H7 (cell line): ENCODE results near the gene CCDC146. TPM values are rescaled to one million over a fixed set of nuclear protein-coding genes. Genes with fewer than 3 reads are reported as not detected.
"Not testable (repeated sequence)": the region's sequence is repeated elsewhere in the genome, so short reads cannot be mapped to it uniquely, and the experiment has no call there.

Source experiments
- DNase-seq: peaks from one replicate; pipeline ENCODE4 v3.0.0; 2012
- H3K27me3 ChIP-seq: 2 replicates; pipeline ENCODE4 v1.6.0; 2011; ENCODE audit warnings: mild to moderate bottlenecking, low read length; ENCODE audit not compliant: control insufficient read depth, insufficient read depth
- H3K36me3 ChIP-seq: replicated peaks from 2 replicates; pipeline ENCODE4 v1.5.1; 2011; ENCODE audit warnings: low read length; ENCODE audit not compliant: control insufficient read depth, insufficient read depth
- H3K4me3 ChIP-seq: 2 replicates; pipeline ENCODE4 v1.5.1; 2011; ENCODE audit warnings: low read depth, mild to moderate bottlenecking, control low read depth, low read length, moderate library complexity; ENCODE audit not compliant: insufficient read depth
- total RNA-seq: library from RNA; depleted of rRNA; stranded (reverse); fragments of >200 nt; shearing (Covaris generic); gene quantifications from 2 replicates; pipeline ENCODE4 v1.2.3, GENCODE V29; 2014

The CCDC146 gene
- total RNA-seq, 1 experiment from 2014 or later: 2.3 TPM

- no peak for DNase-seq
- no peaks in the 10 kb centered on the region for H3K27me3 ChIP-seq
- no peak overlapping the region for H3K4me3 ChIP-seq
- H3K36me3 ChIP-seq: no peaks in the 10 kb centered on the region
Measured at GRCh38 chr7:77262316-77262715, 139.9 kb downstream of the CCDC146 start.

- DNase-seq: no peak
- Histone ChIP-seq H3K27me3 (no peaks in the 10 kb centered on the region), H3K36me3 (no peaks in the 10 kb centered on the region), H3K4me3 (no peak overlapping the region)
Measured at GRCh38 chr7:77265666-77266065, 143.3 kb downstream of the CCDC146 start.

DNA sequence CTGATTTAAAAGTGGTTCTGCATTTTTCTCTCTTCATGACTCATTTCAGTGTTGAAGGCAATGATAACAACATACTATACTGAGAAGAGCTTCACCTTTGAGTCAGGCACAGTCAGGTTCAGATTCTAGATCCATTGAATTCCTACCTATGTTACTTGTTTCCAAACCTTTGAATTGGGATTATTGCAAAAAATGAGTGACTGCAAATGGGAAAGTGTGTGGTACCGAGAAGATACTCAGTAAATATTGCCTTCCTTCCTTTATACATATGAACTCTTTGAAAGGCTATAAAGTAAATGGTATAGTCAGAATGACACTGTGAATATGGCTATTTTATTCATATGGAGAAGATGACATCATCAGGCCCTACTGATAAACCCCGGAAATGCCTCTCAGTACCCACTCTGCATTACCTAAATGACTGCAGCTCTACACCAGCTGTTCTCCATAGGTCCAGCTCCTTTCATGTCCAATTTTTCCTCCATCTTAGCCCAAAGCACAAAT, 143.9 kb downstream of the CCDC146 start:
- DNase-seq: no peak
- Histone ChIP-seq H3K4me3 (no peak overlapping the region), H3K36me3 (no peaks in the 10 kb centered on the region), H3K27me3 (no peaks in the 10 kb centered on the region)

DNA sequence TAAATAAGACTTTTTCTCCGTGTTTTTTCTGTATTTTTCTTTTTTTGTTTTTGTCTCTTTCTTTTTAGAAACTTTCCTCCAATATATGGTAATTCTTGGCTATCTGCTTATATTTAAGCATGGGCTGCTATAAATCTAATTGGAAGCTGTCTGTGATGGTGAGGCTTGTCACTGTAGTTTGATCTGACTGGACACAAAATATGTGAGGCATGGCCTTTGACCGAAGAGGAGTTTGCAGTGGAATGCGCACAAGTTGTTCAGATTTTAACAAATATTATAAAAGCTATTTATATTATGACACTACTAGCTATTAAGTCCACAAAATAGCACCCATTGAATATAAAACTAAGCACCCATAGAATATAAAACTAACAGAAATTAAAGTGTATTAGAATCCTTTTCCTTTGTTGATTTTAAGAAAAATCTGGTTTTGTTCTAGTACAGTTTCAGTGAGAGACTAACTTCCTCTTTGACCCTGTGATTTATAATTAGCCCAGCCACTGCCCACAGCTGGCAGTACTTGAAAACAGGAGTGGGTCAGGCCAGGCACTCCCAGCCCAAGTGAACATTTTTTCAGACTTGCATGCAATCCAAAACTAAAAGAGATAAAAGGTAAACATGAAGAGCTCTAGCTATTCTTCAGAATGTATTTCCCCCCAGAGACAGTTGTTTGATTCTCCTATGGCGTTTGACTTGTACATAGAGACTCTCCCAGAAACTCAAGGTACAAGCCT, 147.1 kb downstream of the CCDC146 start:
- Histone ChIP-seq H3K27me3 (no peaks in the 10 kb centered on the region), H3K4me3 (no peak overlapping the region), H3K36me3 (no peaks in the 10 kb centered on the region)
- no peak for DNase-seq

DNA sequence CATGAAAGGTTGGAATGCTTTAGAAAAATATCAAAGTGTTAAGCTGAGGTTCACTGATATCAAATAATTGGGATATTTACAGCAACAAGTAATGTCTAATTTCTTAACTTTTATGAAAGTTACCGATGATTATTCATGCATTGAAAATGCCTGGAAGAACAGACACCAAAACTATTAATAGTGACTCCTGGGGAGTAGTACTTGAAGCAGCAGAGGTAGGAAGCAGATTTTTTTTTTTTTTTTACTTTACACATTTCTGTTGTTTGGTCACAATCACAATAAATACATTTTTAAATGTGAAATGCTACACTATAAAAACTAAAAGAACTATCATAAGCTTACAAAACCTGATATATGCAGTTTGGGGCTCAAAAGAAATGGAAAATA, 147.7 kb downstream of the CCDC146 start:
- Histone ChIP-seq H3K4me3 (no peak overlapping the region), H3K27me3 (no peaks in the 10 kb centered on the region), H3K36me3 (no peaks in the 10 kb centered on the region)
- DNase-seq: no peak

DNA sequence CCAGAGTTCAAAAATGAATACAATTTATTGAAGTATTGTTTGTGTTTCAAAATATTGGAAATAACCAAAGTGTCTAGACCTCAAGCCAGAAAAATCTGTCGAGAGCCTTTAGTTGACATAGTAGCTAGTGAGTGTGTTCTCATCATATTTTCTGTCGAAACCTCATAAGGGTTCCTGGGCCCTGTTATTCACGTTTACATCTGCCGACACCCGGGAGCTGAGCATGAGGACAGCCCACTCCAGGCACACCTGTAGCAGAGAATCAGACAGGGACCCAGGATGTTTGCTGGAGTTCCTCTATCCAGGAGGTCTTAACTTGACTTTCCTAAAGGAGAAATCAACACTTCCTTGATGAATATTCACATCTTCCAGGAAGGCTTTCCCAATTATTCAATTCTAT, 149.4 kb downstream of the CCDC146 start:
- H3K36me3 ChIP-seq: no peaks in the 10 kb centered on the region
- DNase-seq: no peak
- no peak overlapping the region for H3K4me3 ChIP-seq
- no peaks in the 10 kb centered on the region for H3K27me3 ChIP-seq

GRCh38 chr7:77275663-77276062, 153.2 kb downstream of the CCDC146 start:
- not testable (repeated sequence) for H3K27me3 ChIP-seq, H3K36me3 ChIP-seq, DNase-seq, H3K4me3 ChIP-seq

DNA sequence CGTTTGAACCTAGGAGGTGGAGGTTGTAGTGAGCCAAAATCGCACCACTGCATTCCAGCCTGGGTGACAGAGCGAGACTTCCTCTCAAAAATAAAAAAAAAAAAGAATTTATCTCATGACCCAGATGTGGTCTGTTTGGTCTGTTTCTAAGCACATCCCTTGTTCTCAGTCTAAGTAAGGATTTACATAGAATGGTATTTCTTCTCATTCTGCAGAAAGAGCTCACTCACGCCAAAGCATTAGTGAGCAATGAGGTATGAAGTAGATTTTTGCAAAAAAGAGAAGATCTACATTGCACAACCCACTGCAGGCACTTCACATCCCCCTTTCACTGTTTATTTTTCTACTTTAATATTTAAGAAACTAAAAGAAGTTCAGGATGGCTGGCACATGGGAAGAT, 153.7 kb downstream of the CCDC146 start:
- Histone ChIP-seq H3K27me3 (no peaks in the 10 kb centered on the region), H3K36me3 (no peaks in the 10 kb centered on the region), H3K4me3 (no peak overlapping the region)
- no peak for DNase-seq

DNA sequence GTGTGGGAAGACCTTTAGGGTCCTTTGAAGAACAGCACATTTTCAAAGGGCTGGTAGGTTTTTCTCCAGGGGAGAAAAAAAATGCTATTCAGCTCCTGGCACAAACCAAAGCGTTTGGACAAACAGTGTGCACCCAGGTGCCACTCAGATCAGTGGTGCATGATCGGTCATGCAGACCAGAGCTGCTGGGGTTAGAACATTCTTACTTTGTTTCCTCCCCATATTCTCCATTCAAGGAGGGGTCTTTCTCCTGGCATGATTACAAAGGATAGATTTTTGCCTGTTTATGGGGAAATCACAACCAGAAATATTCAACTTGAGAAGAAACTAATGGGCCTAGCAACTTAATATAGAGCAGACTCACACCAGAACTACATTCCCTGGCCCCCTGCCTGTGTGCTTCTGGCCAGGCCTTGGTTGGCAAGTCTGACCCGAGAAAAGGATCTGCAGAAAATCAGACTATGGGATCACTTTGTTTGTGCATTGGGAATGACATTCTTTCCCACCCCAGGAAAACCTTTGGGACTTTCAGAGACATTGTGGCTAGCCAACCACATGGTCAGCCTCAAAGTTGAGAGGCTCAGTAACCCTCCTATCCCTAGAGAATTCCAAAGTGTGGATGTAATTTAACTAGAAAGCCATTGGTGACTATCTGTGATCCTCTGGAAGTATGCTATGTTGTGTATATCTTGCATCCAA, 159.5 kb downstream of the CCDC146 start:
- Histone ChIP-seq H3K27me3 (no peaks in the 10 kb centered on the region), H3K36me3 (no peaks in the 10 kb centered on the region), H3K4me3 (no peak overlapping the region)
- no peak for DNase-seq

DNA sequence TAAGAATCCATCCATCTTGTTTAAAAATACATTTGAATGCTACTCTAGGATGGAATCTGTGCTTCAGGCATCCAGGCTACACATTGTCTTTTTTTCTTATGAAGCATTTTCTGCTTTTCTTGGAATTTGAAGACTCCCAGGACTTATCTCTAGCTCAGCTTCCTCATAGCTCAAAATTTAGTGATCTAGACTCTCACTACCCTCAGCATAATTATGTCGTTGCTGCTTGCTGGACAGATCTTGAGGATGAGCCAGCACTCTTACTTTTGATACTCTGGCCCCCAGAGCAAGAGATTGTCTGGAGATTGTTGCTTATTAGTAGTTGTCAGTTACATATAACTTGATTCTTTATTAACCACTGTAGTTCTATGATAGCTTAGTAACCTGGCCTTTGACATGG, 160.5 kb downstream of the CCDC146 start:
- no peaks in the 10 kb centered on the region for H3K36me3 ChIP-seq
- DNase-seq: no peak
- no peaks in the 10 kb centered on the region for H3K27me3 ChIP-seq
- H3K4me3 ChIP-seq: no peak overlapping the region

- Histone ChIP-seq H3K4me3 (no peak overlapping the region), H3K36me3 (no peaks in the 10 kb centered on the region), H3K27me3 (no peaks in the 10 kb centered on the region)
- DNase-seq: no peak
Measured at GRCh38 chr7:77284005-77284404, 161.6 kb downstream of the CCDC146 start.

- Histone ChIP-seq H3K4me3 (no peak overlapping the region), H3K36me3 (no peaks in the 10 kb centered on the region), H3K27me3 (no peaks in the 10 kb centered on the region)
- no peak for DNase-seq
Measured at GRCh38 chr7:77284616-77285015, 162.2 kb downstream of the CCDC146 start.

DNA sequence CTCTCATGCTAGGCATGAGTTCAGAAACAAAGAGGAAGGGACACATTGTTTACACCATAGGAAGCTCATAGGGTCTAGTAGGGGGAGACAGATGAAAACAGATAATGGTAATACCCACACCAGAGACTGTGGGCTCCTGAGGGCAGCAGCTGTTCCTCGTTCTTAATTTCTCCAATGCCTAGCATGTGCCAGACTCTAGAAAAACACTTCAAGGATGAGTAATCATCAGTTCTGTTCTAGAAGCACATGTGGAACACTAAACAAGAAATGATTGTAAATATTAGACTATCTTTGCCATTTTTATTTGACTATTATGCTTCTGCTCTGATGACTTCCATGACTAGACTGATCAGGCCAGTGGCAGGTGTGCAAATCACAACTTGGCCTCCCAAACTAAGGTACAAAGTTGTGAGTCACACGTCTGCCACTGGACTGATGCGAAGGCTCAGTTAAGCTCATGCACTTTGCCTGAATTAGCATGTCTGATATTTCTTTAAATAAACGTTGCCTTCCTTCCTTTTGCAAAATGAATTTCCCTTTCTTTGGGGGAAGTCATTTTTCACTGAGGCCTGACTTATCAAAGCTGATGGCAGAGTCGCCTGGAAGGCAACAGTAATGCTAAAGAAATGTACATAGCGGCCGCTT, 166.4 kb downstream of the CCDC146 start:
- Histone ChIP-seq H3K27me3 (no peaks in the 10 kb centered on the region), H3K4me3 (no peak overlapping the region), H3K36me3 (no peaks in the 10 kb centered on the region)
- no peak for DNase-seq

- no peak for DNase-seq
- no peaks in the 10 kb centered on the region for H3K27me3 ChIP-seq
- no peaks in the 10 kb centered on the region for H3K36me3 ChIP-seq
- H3K4me3 ChIP-seq: no peak overlapping the region
Measured at GRCh38 chr7:77289387-77289786, 167.0 kb downstream of the CCDC146 start.

DNA sequence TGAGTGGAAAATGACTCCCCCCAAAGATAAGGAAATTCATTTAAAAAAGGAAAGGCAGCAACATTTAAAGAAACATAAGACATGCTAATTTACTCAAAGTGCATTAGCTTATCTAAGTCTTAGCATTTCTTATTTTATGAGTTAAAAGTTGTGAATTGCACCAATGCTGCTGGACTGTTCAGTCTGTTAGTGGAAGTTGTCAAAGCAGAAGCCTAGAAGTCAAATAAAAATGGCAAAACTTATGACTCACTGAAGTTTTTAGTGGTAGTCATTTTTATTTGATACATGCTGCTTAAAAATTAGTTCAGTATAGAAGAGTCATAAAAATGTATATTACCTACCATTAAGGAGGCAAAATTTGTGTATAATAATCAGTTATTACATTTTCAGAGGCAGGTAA, 168.0 kb downstream of the CCDC146 start:
- Histone ChIP-seq H3K27me3 (no peaks in the 10 kb centered on the region), H3K36me3 (no peaks in the 10 kb centered on the region), H3K4me3 (no peak overlapping the region)
- no peak for DNase-seq
